HUES48 (cell line): ENCODE results near the gene NUP93.
"Not testable (repeated sequence)": the region's sequence is repeated elsewhere in the genome, so short reads cannot be mapped to it uniquely, and the experiment has no call there.

Experiments
- H3K27ac ChIP-seq: one replicate; pipeline ENCODE4 v1.7.0; 2013; ENCODE audit warnings: low read depth, low read length, inconsistent platforms
- H3K27me3 ChIP-seq: 2 replicates; pipeline ENCODE4 v1.6.1; 2013; ENCODE audit warnings: mild to moderate bottlenecking, low read length; ENCODE audit not compliant: control insufficient read depth, insufficient read depth
- H3K36me3 ChIP-seq: 2 replicates; pipeline ENCODE4 v1.6.1; 2013; ENCODE audit warnings: low read length; ENCODE audit not compliant: control insufficient read depth, insufficient read depth
- H3K4me1 ChIP-seq: 2 replicates; pipeline ENCODE4 v1.6.1; 2013; ENCODE audit warnings: mild to moderate bottlenecking, low read length; ENCODE audit not compliant: control insufficient read depth, insufficient read depth
- H3K4me3 ChIP-seq: 2 replicates; pipeline ENCODE4 v1.5.1; 2013; ENCODE audit warnings: mild to moderate bottlenecking, low read depth, low read length
- H3K9ac ChIP-seq: 2 replicates; pipeline ENCODE4 v1.6.1; 2013; ENCODE audit warnings: mild to moderate bottlenecking, low read depth, low read length, moderate library complexity
- H3K9me3 ChIP-seq: 2 replicates; pipeline ENCODE4 v1.6.1; 2013; ENCODE audit warnings: low read length; ENCODE audit not compliant: control insufficient read depth, insufficient read depth

NUP93 gene

DNA sequence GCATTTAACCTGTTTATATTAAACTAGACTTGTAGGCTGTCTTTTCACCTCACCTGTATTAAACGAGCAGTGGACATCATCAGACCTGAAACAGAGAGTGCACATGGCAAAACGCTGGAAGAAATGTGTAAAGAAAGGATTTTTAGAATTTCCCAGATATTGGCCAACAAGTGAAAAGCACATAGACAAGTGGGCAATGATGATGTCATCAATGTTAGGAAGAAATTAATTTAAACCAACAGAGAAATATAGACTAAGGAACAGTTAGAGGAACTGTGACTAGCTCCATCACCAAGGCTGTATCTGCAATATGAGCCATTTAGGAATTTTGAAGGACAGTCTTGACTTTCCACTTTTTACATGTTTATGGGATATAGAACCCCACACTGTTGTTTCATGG is 67.9 kb downstream of the NUP93 start:
- H3K9ac ChIP-seq, result no peak overlapping the region
- H3K4me1 ChIP-seq, result peaks cover 9% of the 10 kb centered on the region
- no peak overlapping the region for H3K4me3 ChIP-seq
- H3K27ac ChIP-seq, result no peak overlapping the region
- no peaks in the 10 kb centered on the region for H3K9me3 ChIP-seq
- H3K36me3 ChIP-seq, result peaks cover 7% of the 10 kb centered on the region; the same call in 1 of the 2 replicates
- no peaks in the 10 kb centered on the region for H3K27me3 ChIP-seq

DNA sequence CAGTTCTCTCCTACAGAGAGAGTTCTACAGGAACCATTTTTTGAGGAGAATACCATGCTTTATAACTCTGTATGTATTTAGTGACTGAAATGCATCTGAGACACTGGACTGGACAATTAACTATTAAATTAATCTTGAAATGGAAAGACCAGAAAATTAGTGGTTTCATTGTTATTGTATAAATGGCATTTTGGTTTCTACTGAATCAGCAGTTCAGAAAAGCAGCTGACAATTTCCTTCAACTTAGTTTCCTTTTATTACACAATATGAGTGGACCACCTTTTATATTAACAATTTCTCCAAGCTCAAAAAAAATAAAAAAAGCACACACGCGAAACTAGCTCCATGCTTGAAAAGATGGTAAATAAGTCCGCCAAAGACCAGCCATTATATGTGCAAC is 69.0 kb downstream of the NUP93 start:
- H3K27ac ChIP-seq, result no peak overlapping the region
- no peak overlapping the region for H3K9ac ChIP-seq
- H3K27me3 ChIP-seq, result no peaks in the 10 kb centered on the region
- H3K9me3 ChIP-seq, result no peaks in the 10 kb centered on the region
- peaks cover 3% of the 10 kb centered on the region; the same call in 1 of the 2 replicates for H3K4me1 ChIP-seq
- H3K4me3 ChIP-seq, result no peak overlapping the region
- H3K36me3 ChIP-seq, result peaks cover 7% of the 10 kb centered on the region; the same call in 1 of the 2 replicates

DNA sequence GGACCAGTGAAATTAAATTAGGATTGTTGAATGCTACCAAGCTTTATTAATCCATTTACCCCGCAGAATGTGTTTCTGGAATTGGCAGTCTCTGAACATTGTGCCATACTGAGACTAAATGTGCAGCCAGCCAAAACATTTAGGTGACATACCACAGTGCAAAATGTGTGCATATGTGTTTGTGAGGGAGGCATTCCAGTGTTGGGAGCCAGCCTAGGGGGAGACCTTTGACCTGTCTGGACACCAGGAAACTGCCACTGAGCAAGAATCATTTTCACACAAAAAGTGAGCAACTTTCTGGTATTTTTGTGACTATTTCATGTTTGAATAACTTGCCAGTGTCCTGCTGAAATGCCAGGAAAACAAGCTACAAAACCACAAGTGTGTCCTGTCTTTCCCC is 70.4 kb downstream of the NUP93 start:
- Histone ChIP-seq H3K27me3 (no peaks in the 10 kb centered on the region), H3K9me3 (no peaks in the 10 kb centered on the region), H3K4me1 (no peaks in the 10 kb centered on the region), H3K27ac (no peak overlapping the region), H3K9ac (no peak overlapping the region), H3K4me3 (no peak overlapping the region), H3K36me3 (peaks cover 14% of the 10 kb centered on the region)

DNA sequence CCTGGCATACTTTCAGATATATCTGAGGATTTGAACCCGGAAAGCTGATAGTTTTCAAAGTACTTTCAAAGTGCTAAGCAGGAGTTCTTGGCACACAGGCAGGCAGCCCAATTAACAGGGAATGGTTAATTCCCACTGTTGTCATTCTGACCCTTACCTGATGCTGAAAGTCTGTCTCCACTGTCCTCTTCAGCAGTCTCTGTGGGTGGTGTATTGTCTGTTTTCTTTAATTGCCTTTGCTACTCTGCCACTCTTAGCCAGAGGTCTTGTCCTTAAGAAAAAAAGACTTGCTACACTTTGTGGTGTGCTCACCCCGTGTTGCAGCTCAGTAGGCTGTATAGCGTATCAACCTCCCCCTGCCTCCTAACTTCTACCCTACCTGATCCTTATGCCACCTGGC is 71.8 kb downstream of the NUP93 start:
- Histone ChIP-seq H3K9me3 (no peaks in the 10 kb centered on the region), H3K9ac (no peak overlapping the region), H3K27me3 (no peaks in the 10 kb centered on the region), H3K36me3 (peaks cover 28% of the 10 kb centered on the region), H3K4me3 (no peak overlapping the region), H3K4me1 (no peaks in the 10 kb centered on the region), H3K27ac (no peak overlapping the region)

DNA sequence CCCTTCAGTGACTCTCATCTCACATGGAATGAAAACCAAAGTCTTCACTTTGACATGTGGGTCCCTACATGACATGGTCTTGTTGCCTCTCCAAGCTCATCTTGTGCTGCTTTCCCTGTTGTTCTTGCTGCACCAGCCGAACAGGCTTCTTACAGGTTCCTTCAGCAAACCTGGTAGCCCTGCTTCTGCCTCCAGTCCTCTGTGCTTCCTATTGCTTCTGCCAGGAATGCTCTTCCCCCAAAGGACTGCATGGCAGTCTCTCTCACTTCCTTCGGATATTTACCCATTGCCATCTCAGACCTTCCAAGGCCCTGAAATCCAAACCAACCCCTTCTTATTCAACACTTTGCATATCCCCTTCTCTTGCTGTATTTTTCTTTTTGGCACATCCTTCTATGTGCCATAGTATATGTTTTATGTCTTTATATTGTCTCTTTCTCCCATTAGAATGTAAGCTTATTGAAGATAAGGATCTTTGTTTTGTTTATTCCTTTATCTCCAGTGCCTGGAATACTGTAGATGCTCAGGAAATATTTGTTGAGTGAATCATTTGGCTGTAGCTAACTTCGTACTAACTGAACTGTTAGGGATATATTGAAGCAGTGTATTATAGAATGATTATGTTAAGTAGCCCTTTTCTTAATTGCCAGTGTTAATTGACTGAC is 77.2 kb downstream of the NUP93 start:
- no peaks in the 10 kb centered on the region for H3K9me3 ChIP-seq
- H3K36me3 ChIP-seq, result peaks cover 45% of the 10 kb centered on the region
- H3K27ac ChIP-seq, result no peak overlapping the region
- no peaks in the 10 kb centered on the region for H3K27me3 ChIP-seq
- H3K4me1 ChIP-seq, result no peaks in the 10 kb centered on the region
- no peak overlapping the region for H3K4me3 ChIP-seq
- no peak overlapping the region for H3K9ac ChIP-seq

DNA sequence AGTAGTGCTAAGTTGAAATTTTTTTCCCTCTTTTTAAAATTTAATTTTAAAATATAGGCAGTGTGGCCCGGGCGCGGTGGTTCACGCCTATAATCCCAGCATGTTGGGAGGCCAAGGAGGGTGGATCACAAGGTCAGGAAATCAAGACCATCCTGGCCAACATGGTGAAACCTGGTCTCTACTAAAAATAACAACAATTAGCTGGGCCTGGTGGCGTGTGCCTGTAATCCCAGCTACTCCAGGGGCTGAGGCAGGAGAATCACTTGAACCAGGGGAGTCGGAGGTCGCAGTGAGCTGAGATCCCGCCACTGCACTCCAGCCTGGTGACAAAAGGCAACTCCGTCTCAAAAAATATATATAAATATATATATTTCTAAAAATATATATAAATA is 77.7 kb downstream of the NUP93 start:
- not testable (repeated sequence) for H3K9me3 ChIP-seq, H3K4me3 ChIP-seq, H3K9ac ChIP-seq, H3K4me1 ChIP-seq, H3K27ac ChIP-seq, H3K27me3 ChIP-seq
- peaks cover 45% of the 10 kb centered on the region for H3K36me3 ChIP-seq

DNA sequence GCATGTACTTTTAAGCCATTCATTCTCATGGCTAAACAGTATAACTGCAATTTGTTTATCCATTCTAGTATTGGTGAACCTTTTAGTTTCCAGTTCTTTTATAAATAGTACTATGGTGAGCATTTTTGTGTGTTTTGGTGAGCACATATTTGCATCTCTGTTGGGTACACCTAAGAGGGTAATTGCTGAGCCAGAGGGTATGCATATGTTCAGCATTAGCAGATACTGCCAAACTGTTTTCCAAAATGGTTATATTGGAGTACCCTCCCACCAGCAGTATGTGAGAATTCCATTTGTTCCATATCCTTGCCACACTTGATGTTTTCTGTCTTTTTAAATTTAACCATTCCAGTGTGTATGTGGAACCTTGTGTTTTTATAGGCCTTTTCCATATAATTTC is 81.0 kb downstream of the NUP93 start:
- H3K9me3 ChIP-seq, result no peaks in the 10 kb centered on the region
- H3K4me1 ChIP-seq, result no peaks in the 10 kb centered on the region
- no peak overlapping the region for H3K9ac ChIP-seq
- no peak overlapping the region for H3K4me3 ChIP-seq
- peaks cover 32% of the 10 kb centered on the region for H3K36me3 ChIP-seq
- no peak overlapping the region for H3K27ac ChIP-seq
- H3K27me3 ChIP-seq, result no peaks in the 10 kb centered on the region

DNA sequence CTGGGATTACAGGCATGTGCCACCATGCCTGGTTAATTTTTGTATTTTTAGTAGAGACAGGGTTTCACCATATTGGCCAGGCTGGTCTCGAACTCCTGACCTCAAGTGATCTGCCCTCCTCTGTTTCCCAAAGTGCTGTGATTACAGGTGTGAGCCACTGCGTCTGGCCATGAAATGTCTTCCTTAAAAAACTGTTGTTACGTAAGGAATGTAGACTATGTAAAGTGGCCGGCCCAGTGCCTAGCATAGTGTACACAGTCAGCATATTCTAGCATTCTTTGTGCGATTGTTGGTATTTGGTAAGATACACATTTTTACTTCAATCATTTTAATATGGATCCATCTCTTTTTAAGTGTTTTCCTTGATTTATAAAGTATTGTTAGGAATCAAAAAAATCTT is 81.7 kb downstream of the NUP93 start:
- not testable (repeated sequence) for H3K27ac ChIP-seq, H3K9me3 ChIP-seq, H3K27me3 ChIP-seq, H3K9ac ChIP-seq, H3K4me1 ChIP-seq, H3K4me3 ChIP-seq
- peaks cover 25% of the 10 kb centered on the region for H3K36me3 ChIP-seq

DNA sequence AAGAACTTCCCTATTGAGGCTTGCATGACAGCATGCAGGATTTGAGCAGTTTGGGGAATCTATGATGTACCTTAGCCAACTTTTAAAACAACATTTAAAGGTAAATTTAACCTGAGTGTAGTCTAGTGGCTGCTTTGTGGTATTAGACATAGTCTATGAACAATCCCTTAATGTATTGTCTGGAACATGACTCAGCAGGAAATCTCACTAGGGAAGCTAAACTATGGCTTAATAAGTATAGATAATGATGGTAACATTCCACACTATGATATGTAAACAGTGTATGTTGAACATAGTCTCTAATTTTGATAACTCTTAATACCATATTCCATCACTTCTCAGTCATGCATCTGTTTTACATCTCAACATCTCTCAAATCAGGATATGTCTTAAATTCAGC is 83.0 kb downstream of the NUP93 start:
- H3K27ac ChIP-seq, result no peak overlapping the region
- peaks cover 16% of the 10 kb centered on the region for H3K36me3 ChIP-seq

DNA sequence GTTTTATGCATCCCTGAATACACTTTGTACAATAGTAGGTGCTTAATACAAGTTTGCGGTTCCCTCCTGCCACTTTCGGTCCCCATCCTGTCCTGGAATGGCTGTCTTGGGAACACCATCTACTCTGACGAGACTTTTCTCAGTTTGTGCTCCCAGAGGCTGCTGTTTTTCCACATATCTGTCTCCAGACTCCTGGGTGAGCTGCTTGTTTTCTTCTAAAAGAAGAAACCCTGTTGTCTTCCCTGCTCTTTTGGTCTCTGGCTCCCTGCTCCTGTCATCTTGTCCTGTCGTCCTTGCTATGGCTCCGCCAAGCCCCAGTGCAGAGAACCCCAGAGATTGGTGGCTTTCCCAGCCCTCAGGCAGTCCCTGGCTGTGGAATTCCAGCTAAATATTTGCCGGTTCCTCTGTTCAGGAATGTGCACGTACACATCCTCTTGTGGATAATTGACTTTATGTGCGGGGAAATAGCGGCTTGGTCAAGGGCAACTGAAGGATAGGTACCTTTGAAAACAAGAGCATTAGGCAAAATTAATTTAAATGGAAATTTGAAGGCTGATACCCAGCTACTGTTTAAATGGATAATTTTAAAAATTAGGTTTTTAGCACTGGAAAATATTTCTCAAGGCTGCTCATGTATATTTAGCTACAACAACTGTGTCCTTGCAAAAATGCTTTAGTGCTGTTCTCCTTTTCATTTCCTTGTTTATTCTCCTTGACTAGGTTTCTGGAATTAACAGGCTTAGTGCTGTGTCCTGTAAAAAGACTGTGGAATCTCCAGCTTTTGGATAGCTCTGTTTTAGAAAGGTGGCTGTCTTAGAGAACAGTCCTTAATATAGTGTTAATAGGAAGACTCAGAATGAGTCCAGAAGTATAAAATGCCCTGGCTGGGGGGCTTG is 84.9 kb downstream of the NUP93 start:
- no peaks in the 10 kb centered on the region for H3K27me3 ChIP-seq
- no peak overlapping the region for H3K9ac ChIP-seq
- no peak overlapping the region for H3K4me3 ChIP-seq
- H3K36me3 ChIP-seq, result peaks cover 20% of the 10 kb centered on the region
- H3K4me1 ChIP-seq, result no peaks in the 10 kb centered on the region
- H3K27ac ChIP-seq, result no peak overlapping the region
- no peaks in the 10 kb centered on the region for H3K9me3 ChIP-seq

More for the DNA sequence above, 83.0 kb downstream of the NUP93 start:
- H3K4me1 ChIP-seq, result no peaks in the 10 kb centered on the region
- no peaks in the 10 kb centered on the region for H3K9me3 ChIP-seq
- no peak overlapping the region for H3K4me3 ChIP-seq
- no peaks in the 10 kb centered on the region for H3K27me3 ChIP-seq
- no peak overlapping the region for H3K9ac ChIP-seq

DNA sequence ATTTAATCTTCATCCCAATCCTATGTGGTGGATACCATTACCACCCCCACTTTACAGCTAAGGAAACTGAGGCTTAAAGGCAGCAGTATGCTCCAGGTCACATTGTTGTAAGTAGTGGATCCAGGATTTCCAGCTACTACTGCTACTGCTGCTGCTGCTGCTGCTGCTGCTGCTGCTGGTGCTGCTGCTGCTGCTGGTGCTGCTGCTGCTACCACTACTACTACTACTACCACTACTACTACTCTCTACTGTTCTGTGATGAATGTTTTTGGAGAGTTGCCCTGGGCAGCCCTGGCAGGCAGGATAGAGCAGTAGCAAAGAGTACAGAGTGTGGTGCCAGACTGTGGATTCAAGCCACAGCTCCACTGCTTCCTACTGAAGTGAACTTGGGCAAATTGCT is 85.8 kb downstream of the NUP93 start:
- no peaks in the 10 kb centered on the region for H3K9me3 ChIP-seq
- H3K4me1 ChIP-seq, result no peaks in the 10 kb centered on the region
- H3K27me3 ChIP-seq, result no peaks in the 10 kb centered on the region

More for the DNA sequence above, 85.8 kb downstream of the NUP93 start:
- peaks cover 22% of the 10 kb centered on the region for H3K36me3 ChIP-seq
- no peak overlapping the region for H3K27ac ChIP-seq
- H3K4me3 ChIP-seq, result no peak overlapping the region
- H3K9ac ChIP-seq, result no peak overlapping the region
